ENCODE results near the gene STIM2.

DNA sequence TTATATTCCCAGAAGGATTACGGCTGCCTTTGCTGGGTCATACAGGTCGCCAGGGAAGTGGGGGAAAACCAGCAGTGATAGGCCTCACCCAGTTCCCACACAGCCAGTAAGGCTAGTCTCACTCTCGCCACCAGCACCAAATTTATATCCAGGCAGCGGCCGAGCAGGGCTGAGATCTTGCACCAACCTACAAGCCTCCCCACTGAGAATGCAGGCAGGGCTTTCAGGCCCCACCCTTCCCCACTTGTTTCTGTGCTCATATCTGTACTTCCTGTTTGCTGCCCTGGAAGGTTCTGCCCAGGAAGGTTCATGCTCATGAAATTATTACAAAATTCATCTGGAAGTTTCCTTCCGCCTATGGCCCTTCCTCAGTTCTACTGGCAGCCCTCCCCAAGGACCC, 179.7 kb downstream of the STIM2 start:
- TF ChIP-seq, protein P1, sequence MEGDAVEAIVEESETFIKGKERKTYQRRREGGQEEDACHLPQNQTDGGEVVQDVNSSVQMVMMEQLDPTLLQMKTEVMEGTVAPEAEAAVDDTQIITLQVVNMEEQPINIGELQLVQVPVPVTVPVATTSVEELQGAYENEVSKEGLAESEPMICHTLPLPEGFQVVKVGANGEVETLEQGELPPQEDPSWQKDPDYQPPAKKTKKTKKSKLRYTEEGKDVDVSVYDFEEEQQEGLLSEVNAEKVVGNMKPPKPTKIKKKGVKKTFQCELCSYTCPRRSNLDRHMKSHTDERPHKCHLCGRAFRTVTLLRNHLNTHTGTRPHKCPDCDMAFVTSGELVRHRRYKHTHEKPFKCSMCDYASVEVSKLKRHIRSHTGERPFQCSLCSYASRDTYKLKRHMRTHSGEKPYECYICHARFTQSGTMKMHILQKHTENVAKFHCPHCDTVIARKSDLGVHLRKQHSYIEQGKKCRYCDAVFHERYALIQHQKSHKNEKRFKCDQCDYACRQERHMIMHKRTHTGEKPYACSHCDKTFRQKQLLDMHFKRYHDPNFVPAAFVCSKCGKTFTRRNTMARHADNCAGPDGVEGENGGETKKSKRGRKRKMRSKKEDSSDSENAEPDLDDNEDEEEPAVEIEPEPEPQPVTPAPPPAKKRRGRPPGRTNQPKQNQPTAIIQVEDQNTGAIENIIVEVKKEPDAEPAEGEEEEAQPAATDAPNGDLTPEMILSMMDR (IDR thresholded peaks at IDR 0.05; ENCODE audit: low read length), result no peak
- TF ChIP-seq EZH2 (IDR thresholded peaks at IDR 0.05; ENCODE audit: borderline replicate concordance, low read length), result no peak

All from OCI-LY1 (cell line).